ENCODE results near the gene FRZB. TPM values are rescaled to one million over a fixed set of nuclear protein-coding genes. Genes with fewer than 3 reads are reported as not detected.
A peak's percentile ranks its signal among the peaks of the same experiment; 100 is the strongest.

FRZB gene
- total and polyA plus RNA-seq, 2 of the 13 experiments (the other 11 are each of a cell fraction or from before 2014, with no cell fraction given) = 0.04 to 1.2 TPM

DNA sequence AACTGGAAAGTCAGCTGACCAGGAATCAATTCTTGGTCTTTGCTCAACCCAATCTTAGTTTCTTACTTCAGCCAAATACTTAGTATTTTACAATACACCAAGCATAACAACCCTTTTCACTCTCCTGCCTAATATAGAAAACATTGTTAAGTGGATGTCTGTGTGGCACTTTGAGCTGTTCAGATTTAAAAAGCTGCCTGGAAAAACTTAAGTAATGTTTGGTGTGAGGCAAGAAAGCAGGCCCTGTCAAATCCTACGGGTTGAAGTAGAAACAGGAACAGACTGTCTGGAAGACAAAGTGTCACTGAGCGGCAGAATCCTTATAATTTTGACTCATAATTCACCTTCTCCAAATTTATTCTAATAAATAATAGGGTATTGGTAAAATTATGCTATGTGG is 37.1 kb upstream of the FRZB start:
- Histone ChIP-seq H2AFZ (ENCODE audit: low read length) (no peak overlapping the region), H3K79me2 (ENCODE audit: insufficient read depth, low read length) (no peaks in the 10 kb centered on the region), H3K4me3 (replicated peaks in 1 of 3; ENCODE audit: insufficient read depth in 1 of 3, low read depth in 2 of 3, low read length in 3 of 3) (no peak overlapping the region), H3K36me3 (replicated peaks in 1 of 2; ENCODE audit: control insufficient read depth in 1 of 2, insufficient read depth in 2 of 2, low read length in 2 of 2) (no peaks in the 10 kb centered on the region), H3K9ac (ENCODE audit: insufficient read depth, low read depth, low read length) (no peak overlapping the region), H3K4me1 (ENCODE audit: insufficient read depth, low read length) (peaks cover 10% of the 10 kb centered on the region), H3K4me2 (ENCODE audit: low read depth, low read length) (no peak overlapping the region), H3K27ac (ENCODE audit: extremely low read length, insufficient read depth, low read length) (no peak overlapping the region), H3K9me3 (ENCODE audit: low read length) (no peaks in the 10 kb centered on the region), H3K27me3 (ENCODE audit: control insufficient read depth in 1 of 2, insufficient read depth in 2 of 2, low read length in 2 of 2) (no peaks in the 10 kb centered on the region), H4K20me1 (ENCODE audit: insufficient read depth, low read length) (no peaks in the 10 kb centered on the region)
- in situ Hi-C loops (cut with HindIII; ENCODE audit: extremely low pct_ligation_motif_present, low pct_unique_long_range_greater_than_20kb) (no loop called here), intact Hi-C loops (cut with micrococcal nuclease; ENCODE audit: unreplicated experiment) (no loop called here)
- 90% methylated on average over 2 of the region's 2 CpGs for WGBS (ENCODE audit: low lambda C conversion rate)
- FAIRE-seq (no peak), DNase-seq (ENCODE audit: low spot score) (no peak), ATAC-seq (no peak)
- ChIA-PET POLR2A (no interaction called here), CTCF (ENCODE audit: low intra/inter-chr PET ratio, low total read pairs) (no interaction called here)
- TF ChIP-seq, protein P1, sequence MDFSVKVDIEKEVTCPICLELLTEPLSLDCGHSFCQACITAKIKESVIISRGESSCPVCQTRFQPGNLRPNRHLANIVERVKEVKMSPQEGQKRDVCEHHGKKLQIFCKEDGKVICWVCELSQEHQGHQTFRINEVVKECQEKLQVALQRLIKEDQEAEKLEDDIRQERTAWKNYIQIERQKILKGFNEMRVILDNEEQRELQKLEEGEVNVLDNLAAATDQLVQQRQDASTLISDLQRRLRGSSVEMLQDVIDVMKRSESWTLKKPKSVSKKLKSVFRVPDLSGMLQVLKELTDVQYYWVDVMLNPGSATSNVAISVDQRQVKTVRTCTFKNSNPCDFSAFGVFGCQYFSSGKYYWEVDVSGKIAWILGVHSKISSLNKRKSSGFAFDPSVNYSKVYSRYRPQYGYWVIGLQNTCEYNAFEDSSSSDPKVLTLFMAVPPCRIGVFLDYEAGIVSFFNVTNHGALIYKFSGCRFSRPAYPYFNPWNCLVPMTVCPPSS (IDR thresholded peaks at IDR 0.05) = no peak
- TF ChIP-seq ZFY (CRISPR knock-in tag; IDR thresholded peaks at IDR 0.05) = no peak
- TF ChIP-seq YEATS4 (CRISPR knock-in tag; IDR thresholded peaks at IDR 0.05; ENCODE audit: borderline replicate concordance) = no peak
- no peak for TF ChIP-seq GATAD2A (CRISPR knock-in tag; IDR thresholded peaks at IDR 0.05)
- no peak for TF ChIP-seq POLR2G (IDR thresholded peaks at IDR 0.05; ENCODE audit: low read depth, low read length)
- BruUV-seq (replicated peaks) = no TSS peak

DNA sequence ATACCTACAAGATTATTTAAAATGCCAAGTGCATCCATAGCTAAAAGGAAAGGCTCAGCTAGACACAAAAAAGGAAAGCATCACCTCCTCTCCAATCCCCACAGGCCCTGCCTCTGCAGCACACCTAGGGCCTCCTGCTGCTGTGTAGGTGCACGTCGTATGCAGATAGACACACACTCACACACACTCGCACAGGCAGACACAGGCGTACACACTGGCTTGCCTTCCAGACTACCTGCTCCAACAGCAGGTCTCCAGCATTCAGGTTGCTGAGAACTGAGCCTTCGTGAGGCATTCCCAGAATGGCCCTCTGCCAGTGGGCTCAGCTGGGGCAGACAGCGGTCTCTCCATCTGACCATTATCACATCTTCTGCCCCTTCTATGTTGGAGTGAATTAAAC is 35.3 kb upstream of the FRZB start:
- no peak overlapping the region for H2AFZ ChIP-seq (ENCODE audit: low read length)
- H3K4me3 ChIP-seq (replicated peaks in 1 of 3; ENCODE audit: insufficient read depth in 1 of 3, low read depth in 2 of 3, low read length in 3 of 3) = no peak overlapping the region
- H3K4me1 ChIP-seq (ENCODE audit: insufficient read depth, low read length) = peaks cover 10% of the 10 kb centered on the region
- FAIRE-seq (no peak), ATAC-seq (peak; percentile 16; the same call in 2 of the 3 replicates), DNase-seq (ENCODE audit: low spot score) (no peak)
- no peaks in the 10 kb centered on the region for H3K27me3 ChIP-seq (ENCODE audit: control insufficient read depth in 1 of 2, insufficient read depth in 2 of 2, low read length in 2 of 2)
- in situ Hi-C loops (cut with HindIII; ENCODE audit: extremely low pct_ligation_motif_present, low pct_unique_long_range_greater_than_20kb) = no loop called here
- no peak overlapping the region for H3K27ac ChIP-seq (ENCODE audit: extremely low read length, insufficient read depth, low read length)
- no peaks in the 10 kb centered on the region for H3K9me3 ChIP-seq (ENCODE audit: low read length)
- ChIA-PET POLR2A (no interaction called here), CTCF (ENCODE audit: low intra/inter-chr PET ratio, low total read pairs) (no interaction called here)
- H3K4me2 ChIP-seq (ENCODE audit: low read depth, low read length) = no peak overlapping the region
- no peaks in the 10 kb centered on the region for H4K20me1 ChIP-seq (ENCODE audit: insufficient read depth, low read length)
- BruUV-seq (replicated peaks) = no TSS peak
- TF ChIP-seq SP140L (CRISPR knock-in tag; IDR thresholded peaks at IDR 0.05; ENCODE audit: borderline replicate concordance) (no peak), FOXK1 (CRISPR knock-in tag; IDR thresholded peaks at IDR 0.05; ENCODE audit: borderline replicate concordance, low read depth) (no peak), MTA3 (CRISPR knock-in tag; IDR thresholded peaks at IDR 0.05) (no peak), ZNF274 (CRISPR knock-in tag; IDR thresholded peaks at IDR 0.05) (no peak), ZSCAN22 (CRISPR knock-in tag; IDR thresholded peaks at IDR 0.05) (no peak)
- TF ChIP-seq, protein P2, sequence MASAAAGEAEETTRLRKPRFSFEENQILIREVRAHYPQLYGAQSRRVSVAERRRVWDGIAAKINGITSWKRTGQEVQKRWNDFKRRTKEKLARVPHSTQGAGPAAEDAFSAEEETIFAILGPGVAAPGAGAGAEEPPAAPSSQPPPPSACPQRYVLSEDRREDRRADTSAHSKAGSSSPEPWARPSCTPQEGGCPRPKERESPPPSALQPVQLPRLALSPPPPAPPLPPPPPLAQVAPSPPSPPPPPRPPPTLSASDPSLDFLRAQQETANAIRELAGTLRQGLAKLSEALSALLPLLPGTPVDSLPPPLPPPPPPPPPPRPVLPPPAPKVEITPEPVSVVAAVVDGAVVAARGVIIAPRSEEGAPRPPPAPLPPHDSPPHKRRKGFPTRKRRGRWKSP (CRISPR knock-in tag; IDR thresholded peaks at IDR 0.05) = no peak
- H3K9ac ChIP-seq (ENCODE audit: insufficient read depth, low read depth, low read length) = no peak overlapping the region
- intact Hi-C loops (cut with micrococcal nuclease; ENCODE audit: unreplicated experiment) = no loop called here
- no peaks in the 10 kb centered on the region for H3K79me2 ChIP-seq (ENCODE audit: insufficient read depth, low read length)
- WGBS (ENCODE audit: low lambda C conversion rate) = 98% methylated on average over 6 of the region's 6 CpGs
- H3K36me3 ChIP-seq (replicated peaks in 1 of 2; ENCODE audit: control insufficient read depth in 1 of 2, insufficient read depth in 2 of 2, low read length in 2 of 2) = no peaks in the 10 kb centered on the region

Data from HepG2 (cell line).